K562 (cell line): ENCODE measurements around the gene EDEM1. TPM values are rescaled to one million over a fixed set of nuclear protein-coding genes. Genes with fewer than 3 reads are reported as not detected.

Source experiments
- ARID3A ChIP-seq: IDR thresholded peaks from 2 replicates; pipeline ENCODE4 v1.6.1; 2012; ENCODE audit warnings: low read depth, low read length, improper control_type of control experiment, borderline replicate concordance
- BACH1 ChIP-seq: fragments of 200-800 bp; sonication (Bioruptor generic); IDR thresholded peaks from 2 replicates; pipeline ENCODE4 v1.6.1; 2016; ENCODE audit warnings: missing genetic modification characterization, missing compliant biosample characterization
- CTCF ChIP-seq, 3 experiments: IDR thresholded peaks in 2 of 3; conservative IDR thresholded peaks in 1 of 3; 2 replicates each; pipeline ENCODE4 v1.5.1; 2011 to 2012; ENCODE audit warnings: low read length in 3 of 3, mild to moderate bottlenecking in 3 of 3, control low read depth in 2 of 3, improper control_type of control experiment in 1 of 3, inconsistent platforms in 1 of 3, low read depth in 1 of 3, mixed read lengths in 1 of 3, moderate library complexity in 1 of 3; ENCODE audit not compliant: insufficient read depth in 2 of 3
- CUX1 ChIP-seq: fragments of 200-800 bp; sonication (Bioruptor generic); IDR thresholded peaks from 2 replicates; pipeline ENCODE4 v1.6.1; 2016; ENCODE audit warnings: missing genetic modification characterization, missing compliant biosample characterization
- E2F3 ChIP-seq: fragments of 250-450 bp; sonication (Bioruptor Pico); IDR thresholded peaks from 2 replicates; pipeline ENCODE4 v1.4.0; 2020; ENCODE audit warnings: mild to moderate bottlenecking
- MAFF ChIP-seq: IDR thresholded peaks from 2 replicates; pipeline ENCODE4 v1.6.1; 2012; ENCODE audit warnings: low read length, improper control_type of control experiment
- MEIS2 ChIP-seq: fragments of 450-650 bp; IDR thresholded peaks from 2 replicates; pipeline ENCODE4 v1.6.1; 2014; ENCODE audit warnings: mild to moderate bottlenecking; ENCODE audit not compliant: partially characterized antibody
- NFE2 ChIP-seq: IDR thresholded peaks from 2 replicates; pipeline ENCODE4 v1.6.1; 2014; ENCODE audit warnings: antibody characterized with exemption, low read depth
- POU5F1 ChIP-seq: fragments of 150-350 bp; IDR thresholded peaks from 2 replicates; pipeline ENCODE4 v1.6.1; 2014; ENCODE audit warnings: borderline replicate concordance, low read length, low read depth, mild to moderate bottlenecking; ENCODE audit not compliant: partially characterized antibody
- SIN3B ChIP-seq: fragments of 450-650 bp; IDR thresholded peaks from 2 replicates; pipeline ENCODE4 v1.6.1; 2017; ENCODE audit warnings: low read depth, mild to moderate bottlenecking, moderate library complexity
- SMC3 ChIP-seq: conservative IDR thresholded peaks from 2 replicates; pipeline ENCODE4 v1.6.1; 2011; ENCODE audit warnings: low read depth, low read length, improper control_type of control experiment; ENCODE audit not compliant: insufficient read depth
- SPI1 ChIP-seq: IDR thresholded peaks from 2 replicates; pipeline ENCODE4 v1.6.1; 2011; ENCODE audit warnings: low read depth, low read length, control low read depth, borderline replicate concordance
- UBTF ChIP-seq, 2 experiments: IDR thresholded peaks; 2 replicates each; pipeline ENCODE4 v1.6.1; 2012; ENCODE audit warnings: improper control_type of control experiment in 2 of 2, low read depth in 2 of 2, low read length in 2 of 2, borderline replicate concordance in 1 of 2
- ZFP1 ChIP-seq: fragments of 450-650 bp; formaldehyde crosslinking; IDR thresholded peaks from 2 replicates; pipeline ENCODE4 v1.4.0; 2020; ENCODE audit warnings: mild to moderate bottlenecking, mixed read lengths
- ZFP36 ChIP-seq: fragments of 150-350 bp; IDR thresholded peaks from 2 replicates; pipeline ENCODE4 v1.6.1; 2018; ENCODE audit warnings: low read length, low read depth; ENCODE audit not compliant: partially characterized antibody
- ZNF41 ChIP-seq: fragments of 250-450 bp; sonication (Bioruptor Pico); conservative IDR thresholded peaks from 2 replicates; pipeline ENCODE4 v1.4.0; 2020; ENCODE audit warnings: mild to moderate bottlenecking
- polyA plus RNA-seq, 8 experiments: library from polyadenylated mRNA; depleted of rRNA in 4 of 8; stranded (reverse) in 5 of 8; unstranded in 3 of 8; fragments of >200 nt; fragmentation: Nextera tagmentation in 2 of 8; fragmentation: Illumina TruSeq in 1 of 8; extraction: Ambion mirVana in 2 of 8; extraction: Trizol in 1 of 8; gene quantifications; 2 replicates each; pipeline versions ENCODE4 v1.2.1 to v1.2.3, GENCODE V29; 2011 to 2014; ENCODE audit warnings: inconsistent platforms in 1 of 8, missing spikeins in 1 of 8
- total RNA-seq, 7 experiments: library from RNA; depleted of rRNA in 6 of 7; stranded (reverse); fragments of >200 nt in 6 of 7; fragmentation: Illumina TruSeq in 2 of 7; extraction: Trizol in 2 of 7; gene quantifications; 2 replicates each; pipeline versions ENCODE4 v1.2.1 to v1.2.3, GENCODE V29; 2011 to 2021; ENCODE audit warnings: low replicate concordance in 1 of 7

EDEM1 gene
- total and polyA plus RNA-seq, 9 of the 15 experiments (the other 6 are each of a cell fraction or from before 2014, with no cell fraction given), result 6.2 to 36.7 (median 14.3) TPM

GRCh38 chr3:5232570-5232969 lies 45.1 kb downstream of the EDEM1 start (continued):
- no peak for TF ChIP-seq ARID3A
- TF ChIP-seq SIN3B, result no peak
- 0 out of 4 replicates have a peak, but pooled peaks of 1 of the 2 experiments have one; percentile 21 for TF ChIP-seq UBTF (IDR thresholded peaks at IDR 0.05; ENCODE audit: borderline replicate concordance in 1 of 2, low read depth in 2 of 2, low read length in 2 of 2)
- peak; percentile 89 for TF ChIP-seq ZFP36
- TF ChIP-seq MEIS2, result no peak
- TF ChIP-seq BACH1 (tag), result no peak
- no peak for TF ChIP-seq SPI1
- TF ChIP-seq CUX1 (CRISPR knock-in tag), result no peak
- TF ChIP-seq ZNF41 (CRISPR knock-in tag), result no peak
- TF ChIP-seq SMC3, result no peak
- TF ChIP-seq E2F3 (CRISPR knock-in tag), result no peak
- no peak for TF ChIP-seq ZFP1
- TF ChIP-seq CTCF (IDR thresholded peaks at IDR 0.05 in 2 of 3, conservative IDR thresholded peaks at IDR 0.05 in 1 of 3; ENCODE audit: insufficient read depth in 2 of 3, low read depth in 1 of 3, low read length in 3 of 3), result peak; percentile 13 to 35 (median 28); a peak in 4 of 6 replicates
- no peak for TF ChIP-seq NFE2
- TF ChIP-seq POU5F1, result no peak
- TF ChIP-seq MAFF, result no peak
